ENCODE measurements around the gene CREB5. TPM values are rescaled to one million over a fixed set of nuclear protein-coding genes. Genes with fewer than 3 reads are reported as not detected.
"Not testable (repeated sequence)": the region's sequence is repeated elsewhere in the genome, so short reads cannot be mapped to it uniquely, and the experiment has no call there.

The CREB5 gene
- total and polyA plus RNA-seq, 8 donors, result 2.5 to 11.5 (median 3.6) TPM

DNA sequence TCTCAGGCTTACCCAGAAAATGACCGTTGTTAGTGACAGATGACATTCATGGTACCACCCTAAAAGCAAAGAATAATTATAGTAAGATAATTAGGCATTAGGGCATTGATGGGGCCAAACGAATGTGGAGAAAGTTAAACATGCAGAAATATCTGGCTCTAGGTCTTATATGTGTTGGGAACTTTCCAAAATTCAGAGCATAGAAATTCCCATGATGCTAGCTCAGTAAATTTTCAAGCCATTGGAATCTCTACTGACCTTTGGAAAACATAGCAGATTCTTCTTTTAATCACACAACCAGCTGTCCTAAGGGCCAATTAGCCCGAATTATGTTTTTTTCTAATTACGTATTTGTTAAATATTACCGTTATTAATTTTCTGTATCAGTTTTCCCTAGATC lies 136.1 kb downstream of the CREB5 start:
- no peaks in the 10 kb centered on the region for H3K36me3 ChIP-seq
- H3K4me3 ChIP-seq, result no peak overlapping the region
- DNase-seq (no peak), ATAC-seq (no peak), FAIRE-seq (no peak)
- TF ChIP-seq, protein P1, sequence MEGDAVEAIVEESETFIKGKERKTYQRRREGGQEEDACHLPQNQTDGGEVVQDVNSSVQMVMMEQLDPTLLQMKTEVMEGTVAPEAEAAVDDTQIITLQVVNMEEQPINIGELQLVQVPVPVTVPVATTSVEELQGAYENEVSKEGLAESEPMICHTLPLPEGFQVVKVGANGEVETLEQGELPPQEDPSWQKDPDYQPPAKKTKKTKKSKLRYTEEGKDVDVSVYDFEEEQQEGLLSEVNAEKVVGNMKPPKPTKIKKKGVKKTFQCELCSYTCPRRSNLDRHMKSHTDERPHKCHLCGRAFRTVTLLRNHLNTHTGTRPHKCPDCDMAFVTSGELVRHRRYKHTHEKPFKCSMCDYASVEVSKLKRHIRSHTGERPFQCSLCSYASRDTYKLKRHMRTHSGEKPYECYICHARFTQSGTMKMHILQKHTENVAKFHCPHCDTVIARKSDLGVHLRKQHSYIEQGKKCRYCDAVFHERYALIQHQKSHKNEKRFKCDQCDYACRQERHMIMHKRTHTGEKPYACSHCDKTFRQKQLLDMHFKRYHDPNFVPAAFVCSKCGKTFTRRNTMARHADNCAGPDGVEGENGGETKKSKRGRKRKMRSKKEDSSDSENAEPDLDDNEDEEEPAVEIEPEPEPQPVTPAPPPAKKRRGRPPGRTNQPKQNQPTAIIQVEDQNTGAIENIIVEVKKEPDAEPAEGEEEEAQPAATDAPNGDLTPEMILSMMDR (IDR thresholded peaks at IDR 0.05), result no peak
- H3K9me3 ChIP-seq, result no peaks in the 10 kb centered on the region
- H3K27me3 ChIP-seq, result peaks cover 0 to 4% (median 0%) of the 10 kb centered on the region in 4 donors
- intact Hi-C loops (cut with DNase I), result no loop called here
- no peaks in the 10 kb centered on the region for H3K4me1 ChIP-seq
- 69 to 70% methylated on average over 5 of the region's 5 CpGs for WGBS, 2 donors
- no peak overlapping the region for H3K27ac ChIP-seq

DNA sequence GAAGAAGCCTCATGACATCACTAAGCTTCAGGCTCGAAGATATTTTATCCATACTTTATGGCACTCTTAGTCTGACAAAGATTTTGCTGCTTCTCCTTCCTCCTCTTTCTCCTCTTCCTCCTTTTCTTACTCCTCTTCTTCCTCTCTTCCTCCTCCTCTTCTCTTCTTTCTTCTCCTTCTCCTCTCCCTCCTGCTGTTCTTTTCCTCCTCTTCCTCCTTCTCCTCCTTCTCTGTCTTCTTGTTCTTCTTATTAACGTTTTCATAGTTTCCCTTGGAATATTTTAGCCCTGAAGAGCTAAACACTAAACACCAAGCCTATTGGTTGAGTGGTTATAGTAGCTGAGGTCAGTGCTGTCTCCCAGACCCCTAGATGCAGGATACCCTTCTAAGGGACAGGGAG lies 137.7 kb downstream of the CREB5 start:
- Histone ChIP-seq H3K9me3 (no peaks in the 10 kb centered on the region), H3K4me1 (no peaks in the 10 kb centered on the region), H3K36me3 (no peaks in the 10 kb centered on the region), H3K4me3 (no peak overlapping the region), H3K27ac (no peak overlapping the region), H3K27me3 (peaks cover 0 to 4% (median 0%) of the 10 kb centered on the region in 4 donors)
- intact Hi-C loops (cut with DNase I), result no loop called here
- no peak for FAIRE-seq
- WGBS, 2 donors, result 44 to 57% methylated on average over 2 of the region's 2 CpGs
- DNase-seq, result no peak
- TF ChIP-seq, protein P1 (IDR thresholded peaks at IDR 0.05), result no peak
- ATAC-seq, result no peak

DNA sequence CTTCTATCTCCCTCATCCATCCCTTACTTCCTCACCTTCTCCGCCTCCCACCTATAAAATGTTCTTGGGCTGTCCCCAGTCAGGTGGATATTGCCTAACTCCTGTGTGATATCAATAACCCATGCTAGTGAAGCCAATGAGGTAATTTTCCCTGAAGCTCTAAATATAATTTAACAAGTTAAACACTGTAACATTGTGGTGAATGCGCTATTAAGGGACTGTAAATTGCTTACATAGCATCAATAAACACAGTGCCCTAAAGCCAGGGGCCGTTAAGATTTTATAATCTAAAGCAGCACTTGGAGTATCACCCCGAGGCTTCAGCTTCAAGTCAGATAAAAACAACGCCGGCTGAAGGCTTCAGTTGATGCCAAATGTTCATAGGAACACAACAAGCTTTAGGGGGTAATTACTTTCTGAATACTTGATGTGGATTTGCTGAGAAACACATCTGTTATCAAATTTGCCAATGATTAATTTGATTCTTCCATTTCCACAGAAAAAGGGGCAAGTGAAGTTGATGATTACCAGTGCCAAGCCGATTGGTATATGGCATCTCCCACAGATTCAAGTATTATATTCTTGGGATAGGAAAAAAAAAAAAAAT lies 138.4 kb downstream of the CREB5 start:
- H3K36me3 ChIP-seq, result no peaks in the 10 kb centered on the region
- DNase-seq, result no peak
- 30 to 34% methylated on average over 7 of the region's 7 CpGs for WGBS, 2 donors

DNA sequence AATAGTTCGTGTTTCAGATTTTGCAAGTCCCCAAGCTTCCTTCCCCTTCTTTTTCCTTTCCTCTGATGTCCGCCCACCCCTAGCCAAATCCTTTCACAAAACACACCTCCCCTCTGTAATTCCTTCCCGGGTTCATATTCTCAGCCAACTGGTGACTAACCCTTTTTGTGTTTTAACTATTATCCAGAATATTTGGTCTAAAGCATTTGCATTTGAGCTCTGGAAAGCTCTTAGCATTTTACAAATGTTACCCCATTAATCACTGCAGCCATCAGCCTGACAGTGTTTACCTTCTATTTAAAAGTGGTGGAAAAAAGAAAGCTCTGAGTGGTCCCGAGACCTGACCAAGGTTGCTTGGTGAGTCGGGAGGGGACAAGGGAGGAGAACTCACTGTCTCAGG lies 139.0 kb downstream of the CREB5 start:
- Histone ChIP-seq H3K27me3 (no peaks in the 10 kb centered on the region), H3K9me3 (no peaks in the 10 kb centered on the region), H3K4me1 (no peaks in the 10 kb centered on the region), H3K27ac (no peak overlapping the region), H3K36me3 (no peaks in the 10 kb centered on the region), H3K4me3 (no peak overlapping the region)
- FAIRE-seq (no peak), DNase-seq (no peak), ATAC-seq (peak in 2 of 4 donors; percentile 23 to 37)
- TF ChIP-seq, protein P1 (IDR thresholded peaks at IDR 0.05), result no peak
- intact Hi-C loops (cut with DNase I), result no loop called here
- 15% methylated on average over 5 of the region's 5 CpGs for WGBS, 2 donors

More for the DNA sequence above, 138.4 kb downstream of the CREB5 start:
- Histone ChIP-seq H3K4me3 (no peak overlapping the region), H3K27me3 (peaks cover 0 to 4% (median 0%) of the 10 kb centered on the region in 4 donors), H3K4me1 (no peaks in the 10 kb centered on the region), H3K27ac (no peak overlapping the region), H3K9me3 (no peaks in the 10 kb centered on the region)
- intact Hi-C loops (cut with DNase I), result no loop called here
- no peak for ATAC-seq
- TF ChIP-seq, protein P1 (IDR thresholded peaks at IDR 0.05), result no peak
- no peak for FAIRE-seq

GRCh38 chr7:28551766-28552165 lies 139.4 kb downstream of the CREB5 start:
- intact Hi-C loops (cut with DNase I), result not testable (repeated sequence)

More at GRCh38 chr7:28551766-28552165, 139.4 kb downstream of the CREB5 start:
- WGBS, 2 donors, result 19 to 28% methylated on average over 1 of the region's 1 CpG
- H3K27me3 ChIP-seq, H3K4me3 ChIP-seq, ATAC-seq, H3K9me3 ChIP-seq, H3K4me1 ChIP-seq, FAIRE-seq, H3K27ac ChIP-seq, DNase-seq, H3K36me3 ChIP-seq: not testable (repeated sequence)

All from pancreas (tissue), 10 donors.